Mucosa of gallbladder (tissue), 1 donor: ENCODE data around the gene DUSP5. TPM values are rescaled to one million over a fixed set of nuclear protein-coding genes. Genes with fewer than 3 reads are reported as not detected.

Source experiments
- DNase-seq: peaks from one replicate; pipeline ENCODE4 v3.0.0-alpha.2; 2020; ENCODE audit warnings: low spot score
- total RNA-seq: library from RNA; stranded (reverse); gene quantifications from one replicate; pipeline ENCODE4 v1.2.1, GENCODE V29; 2021
- donor health status: DM: no; HTN: no; CAD: no.

The DUSP5 gene
- total RNA-seq, 1 donor from 2014 or later = 15.9 TPM

- no peak for DNase-seq
These were observed 48.4 kb downstream of the DUSP5 start for GRCh38 chr10:110546077-110546476.

- DNase-seq = no peak
These were observed 48.9 kb downstream of the DUSP5 start for GRCh38 chr10:110546499-110547110.

GRCh38 chr10:110547139-110547761 lies 49.5 kb downstream of the DUSP5 start:
- no peak for DNase-seq

GRCh38 chr10:110548002-110548401 lies 50.3 kb downstream of the DUSP5 start:
- no peak for DNase-seq

GRCh38 chr10:110549211-110549610 lies 51.5 kb downstream of the DUSP5 start:
- DNase-seq = no peak

GRCh38 chr10:110553905-110554304 lies 56.2 kb downstream of the DUSP5 start:
- no peak for DNase-seq

- no peak for DNase-seq
These were observed 58.6 kb downstream of the DUSP5 start for GRCh38 chr10:110556296-110556695.

GRCh38 chr10:110556969-110557601 lies 59.4 kb downstream of the DUSP5 start:
- peak; percentile 50 for DNase-seq

- DNase-seq = no peak
These were observed 60.3 kb downstream of the DUSP5 start for GRCh38 chr10:110558041-110558440.

GRCh38 chr10:110560012-110560411 lies 62.3 kb downstream of the DUSP5 start:
- DNase-seq = no peak

Other genes with a start within 250 kb of the DUSP5 start
- 26.6 TPM for gene SMNDC1, start 193.0 kb upstream of the DUSP5 start, total RNA-seq
- 28.5 TPM for gene SMC3, start 69.8 kb downstream of the DUSP5 start, total RNA-seq
- gene RBM20, start 146.4 kb downstream of the DUSP5 start, total RNA-seq = 1.4 TPM